Astrocyte (in vitro differentiated cells and primary cell): Measurements from ENCODE around the gene ZBTB16. TPM values are rescaled to one million over a fixed set of nuclear protein-coding genes. Genes with fewer than 3 reads are reported as not detected.

Source experiments
- DNase-seq: peaks from one replicate; pipeline ENCODE4 v3.0.0-alpha.2; 2010; ENCODE audit warnings: low read depth
- FAIRE-seq: peaks from 2 replicates; lab custom pipeline; 2011; peaks lifted over from hg19 to GRCh38; lab: Jason Lieb, UNC
- H2AFZ ChIP-seq: 2 replicates; pipeline ENCODE4 v1.6.0; 2012; ENCODE audit warnings: low read depth, low read length, inconsistent platforms
- H3K27ac ChIP-seq: 2 replicates; pipeline ENCODE4 v1.5.1; 2011; ENCODE audit warnings: low read depth, low read length, inconsistent platforms
- H3K27me3 ChIP-seq: 2 replicates; pipeline ENCODE4 v1.6.0; 2011; ENCODE audit warnings: low read length, inconsistent platforms; ENCODE audit not compliant: insufficient read depth
- H3K36me3 ChIP-seq: 2 replicates; pipeline ENCODE4 v1.5.1; 2011; ENCODE audit warnings: low read length, inconsistent platforms; ENCODE audit not compliant: insufficient read depth
- H3K4me1 ChIP-seq: 2 replicates; pipeline ENCODE4 v1.5.1; 2011; ENCODE audit warnings: low read length, inconsistent platforms; ENCODE audit not compliant: insufficient read depth
- H3K4me2 ChIP-seq: 2 replicates; pipeline ENCODE4 v1.6.0; 2012; ENCODE audit warnings: low read length, inconsistent platforms
- H3K4me3 ChIP-seq: 2 replicates; pipeline ENCODE4 v1.5.1; 2011; ENCODE audit warnings: low read depth, mild to moderate bottlenecking, low read length, inconsistent platforms; ENCODE audit not compliant: insufficient read depth
- H3K79me2 ChIP-seq: 2 replicates; pipeline ENCODE4 v1.6.0; 2012; ENCODE audit warnings: mild to moderate bottlenecking, low read length, inconsistent platforms; ENCODE audit not compliant: insufficient read depth
- H3K9ac ChIP-seq: 2 replicates; pipeline ENCODE4 v1.6.0; 2012; ENCODE audit warnings: mild to moderate bottlenecking, low read length, inconsistent platforms
- H3K9me3 ChIP-seq: 2 replicates; pipeline ENCODE4 v1.5.1; 2012; ENCODE audit warnings: low read depth, mild to moderate bottlenecking, low read length, inconsistent platforms; ENCODE audit not compliant: insufficient read depth
- H4K20me1 ChIP-seq: 2 replicates; pipeline ENCODE4 v1.6.0; 2012; ENCODE audit warnings: low read length, inconsistent platforms; ENCODE audit not compliant: insufficient read depth
- H3K27ac Mint-ChIP-seq: one replicate; pipeline ENCODE4 v1.8.0; 2021; ENCODE audit warnings: mild to moderate bottlenecking, mixed read lengths; ENCODE audit not compliant: unreplicated experiment
- H3K27me3 Mint-ChIP-seq: one replicate; pipeline ENCODE4 v1.8.0; 2021; ENCODE audit warnings: low read depth, mixed read lengths; ENCODE audit not compliant: unreplicated experiment
- H3K36me3 Mint-ChIP-seq: one replicate; pipeline ENCODE4 v1.8.0; 2021; ENCODE audit warnings: low read depth, mixed read lengths; ENCODE audit not compliant: unreplicated experiment
- H3K4me1 Mint-ChIP-seq: one replicate; pipeline ENCODE4 v1.8.0; 2021; ENCODE audit warnings: low read depth, mixed read lengths; ENCODE audit not compliant: unreplicated experiment
- H3K4me3 Mint-ChIP-seq: one replicate; pipeline ENCODE4 v1.8.0; 2021; ENCODE audit warnings: mild to moderate bottlenecking, moderate library complexity, mixed read lengths; ENCODE audit not compliant: unreplicated experiment
- H3K9me3 Mint-ChIP-seq: one replicate; pipeline ENCODE4 v1.8.0; 2021; ENCODE audit warnings: mild to moderate bottlenecking, mixed read lengths; ENCODE audit not compliant: unreplicated experiment
- EZH2 ChIP-seq: IDR thresholded peaks from 2 replicates; pipeline ENCODE4 v1.6.1; 2012; ENCODE audit warnings: mild to moderate bottlenecking, low read length, inconsistent platforms; ENCODE audit not compliant: insufficient read depth
- total RNA-seq: library from RNA; stranded (reverse); gene quantifications from 2 replicates; pipeline ENCODE4 v1.2.1, GENCODE V29; 2021
- TF ChIP-seq, protein P1 (sequence below): IDR thresholded peaks from 2 replicates; pipeline ENCODE4 v1.5.1; 2011; ENCODE audit warnings: low read depth, mild to moderate bottlenecking, inconsistent platforms, low read length, moderate library complexity; ENCODE audit not compliant: insufficient read depth

Gene ZBTB16
- total RNA-seq, 1 donor from 2014 or later, result 0.50 TPM

DNA sequence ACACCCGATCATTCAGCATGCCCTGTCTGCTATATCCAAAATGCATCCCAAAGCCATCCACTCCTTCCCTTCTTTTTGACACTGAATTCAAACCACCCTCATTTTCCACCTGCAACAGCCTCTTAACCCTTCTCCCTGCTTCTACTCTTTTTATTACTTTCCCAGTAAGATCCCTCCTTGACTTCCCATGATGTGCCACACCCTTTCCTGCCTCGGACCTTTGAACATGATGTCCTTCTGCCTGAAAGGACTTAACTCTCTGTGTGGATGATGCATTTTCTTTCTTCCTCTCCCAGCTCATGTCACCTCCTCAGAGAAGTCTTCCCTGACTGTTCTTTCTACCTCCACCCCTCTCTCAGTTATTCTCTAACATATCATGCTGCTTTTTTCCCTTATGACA is 48.1 kb upstream of the ZBTB16 start:
- H3K9me3 Mint-ChIP-seq, result no peaks in the 10 kb centered on the region
- no peak for TF ChIP-seq EZH2
- TF ChIP-seq, protein P1, sequence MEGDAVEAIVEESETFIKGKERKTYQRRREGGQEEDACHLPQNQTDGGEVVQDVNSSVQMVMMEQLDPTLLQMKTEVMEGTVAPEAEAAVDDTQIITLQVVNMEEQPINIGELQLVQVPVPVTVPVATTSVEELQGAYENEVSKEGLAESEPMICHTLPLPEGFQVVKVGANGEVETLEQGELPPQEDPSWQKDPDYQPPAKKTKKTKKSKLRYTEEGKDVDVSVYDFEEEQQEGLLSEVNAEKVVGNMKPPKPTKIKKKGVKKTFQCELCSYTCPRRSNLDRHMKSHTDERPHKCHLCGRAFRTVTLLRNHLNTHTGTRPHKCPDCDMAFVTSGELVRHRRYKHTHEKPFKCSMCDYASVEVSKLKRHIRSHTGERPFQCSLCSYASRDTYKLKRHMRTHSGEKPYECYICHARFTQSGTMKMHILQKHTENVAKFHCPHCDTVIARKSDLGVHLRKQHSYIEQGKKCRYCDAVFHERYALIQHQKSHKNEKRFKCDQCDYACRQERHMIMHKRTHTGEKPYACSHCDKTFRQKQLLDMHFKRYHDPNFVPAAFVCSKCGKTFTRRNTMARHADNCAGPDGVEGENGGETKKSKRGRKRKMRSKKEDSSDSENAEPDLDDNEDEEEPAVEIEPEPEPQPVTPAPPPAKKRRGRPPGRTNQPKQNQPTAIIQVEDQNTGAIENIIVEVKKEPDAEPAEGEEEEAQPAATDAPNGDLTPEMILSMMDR, result no peak
- no peak overlapping the region for H3K4me3 Mint-ChIP-seq
- H3K27me3 Mint-ChIP-seq, result peaks cover 41% of the 10 kb centered on the region
- no peak overlapping the region for H3K27ac Mint-ChIP-seq
- H3K36me3 Mint-ChIP-seq, result no peaks in the 10 kb centered on the region
- Histone ChIP-seq H3K9me3 (no peaks in the 10 kb centered on the region), H3K4me1 (no peaks in the 10 kb centered on the region), H4K20me1 (no peaks in the 10 kb centered on the region), H3K9ac (no peak overlapping the region), H3K36me3 (no peaks in the 10 kb centered on the region), H2AFZ (no peak overlapping the region), H3K4me3 (no peak overlapping the region), H3K27me3 (no peaks in the 10 kb centered on the region), H3K79me2 (no peaks in the 10 kb centered on the region), H3K27ac (no peak overlapping the region), H3K4me2 (no peak overlapping the region)
- H3K4me1 Mint-ChIP-seq, result peaks cover 5% of the 10 kb centered on the region
- FAIRE-seq (no peak), DNase-seq (no peak)

DNA sequence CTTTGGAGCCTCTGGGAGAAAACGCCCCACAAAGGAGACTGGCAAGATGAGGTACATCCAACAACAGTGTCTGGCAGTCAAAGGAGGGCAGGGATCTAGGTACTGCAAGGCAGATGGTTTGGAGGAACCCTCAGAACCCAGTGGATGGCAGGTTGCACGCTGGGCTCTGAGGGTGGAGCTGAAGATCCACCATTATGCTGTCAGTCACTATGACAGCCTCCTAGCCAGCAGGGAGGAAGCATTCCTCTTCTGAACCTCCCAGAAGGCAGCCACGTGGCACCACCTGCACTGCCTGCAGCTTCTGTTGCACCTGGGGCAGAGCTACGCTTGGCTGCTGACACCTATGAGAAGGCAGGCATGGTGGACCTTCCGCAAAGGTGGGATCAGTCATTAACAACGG is 44.4 kb upstream of the ZBTB16 start:
- Histone ChIP-seq H3K4me3 (no peak overlapping the region), H3K9ac (no peak overlapping the region), H3K27me3 (no peaks in the 10 kb centered on the region), H2AFZ (no peak overlapping the region), H3K27ac (no peak overlapping the region), H3K4me1 (no peaks in the 10 kb centered on the region), H3K36me3 (no peaks in the 10 kb centered on the region), H4K20me1 (no peaks in the 10 kb centered on the region), H3K79me2 (no peaks in the 10 kb centered on the region), H3K9me3 (no peaks in the 10 kb centered on the region), H3K4me2 (no peak overlapping the region)
- DNase-seq (no peak), FAIRE-seq (no peak)
- Mint-ChIP-seq H3K4me3 (no peak overlapping the region), H3K36me3 (no peaks in the 10 kb centered on the region), H3K27me3 (peaks cover 35% of the 10 kb centered on the region), H3K4me1 (no peaks in the 10 kb centered on the region), H3K27ac (no peak overlapping the region), H3K9me3 (no peaks in the 10 kb centered on the region)
- TF ChIP-seq EZH2, result no peak
- TF ChIP-seq, protein P1, result no peak

DNA sequence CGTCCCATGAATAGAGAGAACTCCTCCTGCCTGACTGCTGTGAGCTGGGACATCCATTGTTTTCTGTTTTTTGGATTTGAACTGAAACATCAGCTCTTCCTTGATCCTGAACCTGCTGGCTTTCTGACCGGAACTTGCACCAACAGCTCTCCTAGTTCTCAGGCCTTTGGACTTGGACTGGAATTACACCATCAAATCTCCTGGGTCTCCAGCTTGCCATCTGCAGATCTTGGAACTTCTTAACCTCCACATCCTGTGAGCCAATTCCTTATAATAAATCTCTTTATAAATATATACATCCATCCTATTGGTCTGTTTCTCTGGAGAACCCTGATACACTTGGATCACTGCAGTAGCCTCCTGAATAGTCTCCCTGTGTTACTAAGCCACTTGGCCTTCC is 42.5 kb upstream of the ZBTB16 start:
- no peak for FAIRE-seq
- no peak overlapping the region for H3K9ac ChIP-seq
- no peak overlapping the region for H3K27ac ChIP-seq
- H3K27me3 Mint-ChIP-seq, result peaks cover 28% of the 10 kb centered on the region
- no peak overlapping the region for H3K27ac Mint-ChIP-seq
- H3K4me3 ChIP-seq, result no peak overlapping the region
- no peaks in the 10 kb centered on the region for H3K27me3 ChIP-seq
- no peak for DNase-seq
- no peaks in the 10 kb centered on the region for H3K9me3 Mint-ChIP-seq
- H4K20me1 ChIP-seq, result no peaks in the 10 kb centered on the region
- H3K79me2 ChIP-seq, result no peaks in the 10 kb centered on the region
- H3K36me3 Mint-ChIP-seq, result no peaks in the 10 kb centered on the region
- TF ChIP-seq EZH2, result no peak
- TF ChIP-seq, protein P1, result no peak
- H3K4me1 ChIP-seq, result no peaks in the 10 kb centered on the region
- no peak overlapping the region for H3K4me2 ChIP-seq
- no peaks in the 10 kb centered on the region for H3K9me3 ChIP-seq
- H3K4me1 Mint-ChIP-seq, result no peaks in the 10 kb centered on the region
- no peak overlapping the region for H2AFZ ChIP-seq
- no peaks in the 10 kb centered on the region for H3K36me3 ChIP-seq
- no peak overlapping the region for H3K4me3 Mint-ChIP-seq
